Hepatic stellate cell (primary cell): ENCODE data around the gene MB21D2.
"Not testable (repeated sequence)": the region's sequence is repeated elsewhere in the genome, so short reads cannot be mapped to it uniquely, and the experiment has no call there.

Experiments used
- DNase-seq: peaks from one replicate; pipeline ENCODE4 v3.0.0; 2011; ENCODE audit warnings: low spot score

The MB21D2 gene

GRCh38 chr3:192802957-192803899 is 114.4 kb downstream of the MB21D2 start:
- DNase-seq: peak; percentile 36

- no peak for DNase-seq
Observed at GRCh38 chr3:192801985-192802384, 115.7 kb downstream of the MB21D2 start.

- no peak for DNase-seq
Observed at GRCh38 chr3:192799721-192800120, 117.9 kb downstream of the MB21D2 start.

- no peak for DNase-seq
Observed at GRCh38 chr3:192795021-192795420, 122.6 kb downstream of the MB21D2 start.

GRCh38 chr3:192794216-192794615 is 123.4 kb downstream of the MB21D2 start:
- DNase-seq: no peak

- DNase-seq: not testable (repeated sequence)
Observed at GRCh38 chr3:192788816-192789515, 128.7 kb downstream of the MB21D2 start.

GRCh38 chr3:192778508-192778907 is 139.1 kb downstream of the MB21D2 start:
- DNase-seq: no peak

GRCh38 chr3:192774341-192774740 is 143.3 kb downstream of the MB21D2 start:
- not testable (repeated sequence) for DNase-seq

- peak; percentile 21 for DNase-seq
Observed at GRCh38 chr3:192772240-192772894, 145.3 kb downstream of the MB21D2 start.

- no peak for DNase-seq
Observed at GRCh38 chr3:192758654-192759053, 159.0 kb downstream of the MB21D2 start.

GRCh38 chr3:192751148-192751547 is 166.5 kb downstream of the MB21D2 start:
- DNase-seq: no peak

- DNase-seq: no peak
Observed at GRCh38 chr3:192750201-192750600, 167.5 kb downstream of the MB21D2 start.

GRCh38 chr3:192747746-192748145 is 169.9 kb downstream of the MB21D2 start:
- DNase-seq: no peak

- no peak for DNase-seq
Observed at GRCh38 chr3:192747145-192747544, 170.5 kb downstream of the MB21D2 start.
